IMR-90 (cell line): ENCODE measurements around the gene TWIST2. TPM values are rescaled to one million over a fixed set of nuclear protein-coding genes. Genes with fewer than 3 reads are reported as not detected.

Experiments used
- ATAC-seq: fragments of 200-7000 bp; cut with Tn5 transposase; 2 replicates; pipeline ENCODE4 v1.9.1; 2020; ENCODE audit warnings: low read depth, mild to moderate bottlenecking, moderate library complexity
- BruUV-seq: library from RNA; stranded (reverse); fragments of 400-500 nt; replicated peaks from 2 replicates; lab custom pipeline; 2021; lab: Mats Ljungman, UMichigan
- CTCF ChIA-PET: fragments of 300-600 bp; formaldehyde crosslinking; extraction: SDS; loops from one replicate; lab custom pipeline; 2021; ENCODE audit warnings: antibody characterized with exemption; lab: Yijun Ruan, JAX
- POLR2A ChIA-PET: fragments of 300-600 bp; sonication (Branson Sonifier 250); formaldehyde crosslinking; loops from one replicate; lab custom pipeline; 2022; ENCODE audit warnings: antibody characterized with exemption; ENCODE audit not compliant: unreplicated experiment; lab: Charles Lee
- DNase-seq: peaks from one replicate; pipeline ENCODE4 v3.0.0; 2013
- H2AFZ ChIP-seq: replicated peaks from 2 replicates; pipeline ENCODE3; 2013; ENCODE audit warnings: low read length, mild to moderate bottlenecking; ENCODE audit not compliant: poor library complexity
- H2AK5ac ChIP-seq: 2 replicates; pipeline ENCODE4 v1.6.1; 2013; ENCODE audit warnings: low read depth, low read length, inconsistent platforms
- H2AK9ac ChIP-seq: replicated peaks from 2 replicates; pipeline ENCODE3; 2013; ENCODE audit warnings: mild to moderate bottlenecking, low read depth, low read length, moderate library complexity; ENCODE audit not compliant: poor library complexity
- H2BK120ac ChIP-seq: 2 replicates; pipeline ENCODE4 v1.6.1; 2013; ENCODE audit warnings: low read depth, low read length, inconsistent platforms
- H2BK15ac ChIP-seq: 3 replicates; pipeline ENCODE4 v1.6.1; 2013; ENCODE audit warnings: low read depth, low read length, inconsistent platforms
- H2BK20ac ChIP-seq: 2 replicates; pipeline ENCODE4 v1.6.1; 2013; ENCODE audit warnings: low read depth, mild to moderate bottlenecking, inconsistent platforms, low read length, moderate library complexity
- H2BK5ac ChIP-seq: 2 replicates; pipeline ENCODE4 v1.6.1; 2013; ENCODE audit warnings: mild to moderate bottlenecking, low read depth, low read length, inconsistent platforms; ENCODE audit not compliant: poor library complexity, severe bottlenecking
- H3K14ac ChIP-seq: replicated peaks from 2 replicates; pipeline ENCODE4 v1.6.1; 2013; ENCODE audit warnings: low read depth, low read length, inconsistent platforms
- H3K18ac ChIP-seq: 2 replicates; pipeline ENCODE4 v1.6.1; 2013; ENCODE audit warnings: low read depth, low read length, control low read depth
- H3K23ac ChIP-seq: 2 replicates; pipeline ENCODE4 v1.6.1; 2013; ENCODE audit warnings: low read depth, low read length, inconsistent platforms
- H3K27ac ChIP-seq: 2 replicates; pipeline ENCODE4 v1.5.1; 2013; ENCODE audit warnings: mild to moderate bottlenecking, control low read depth, low read length; ENCODE audit not compliant: insufficient read depth
- H3K27me3 ChIP-seq: 2 replicates; pipeline ENCODE4 v1.6.1; 2013; ENCODE audit warnings: low read length; ENCODE audit not compliant: control insufficient read depth, insufficient read depth
- H3K36me3 ChIP-seq: 2 replicates; pipeline ENCODE4 v1.6.1; 2013; ENCODE audit warnings: low read length, mixed read lengths; ENCODE audit not compliant: control insufficient read depth, insufficient read depth
- H3K4ac ChIP-seq: 2 replicates; pipeline ENCODE4 v1.6.1; 2013; ENCODE audit warnings: low read depth, low read length, inconsistent platforms
- H3K4me1 ChIP-seq: 2 replicates; pipeline ENCODE4 v1.6.1; 2013; ENCODE audit warnings: low read length, mixed read lengths; ENCODE audit not compliant: control insufficient read depth, insufficient read depth
- H3K4me2 ChIP-seq: 2 replicates; pipeline ENCODE4 v1.6.1; 2013; ENCODE audit warnings: low read depth, mild to moderate bottlenecking, control low read depth, low read length, moderate library complexity
- H3K4me3 ChIP-seq: 2 replicates; pipeline ENCODE4 v1.5.1; 2013; ENCODE audit warnings: low read depth, mild to moderate bottlenecking, control low read depth, low read length, moderate library complexity; ENCODE audit not compliant: insufficient read depth
- H3K56ac ChIP-seq: 2 replicates; pipeline ENCODE4 v1.6.1; 2013; ENCODE audit warnings: low read length, inconsistent platforms; ENCODE audit not compliant: insufficient read depth; ENCODE audit errors: extremely low read depth
- H3K79me1 ChIP-seq, 2 experiments: 2 replicates each; pipeline ENCODE4 v1.6.1; 2013; ENCODE audit warnings: low read length in 2 of 2, inconsistent platforms in 1 of 2, low read depth in 1 of 2
- H3K9ac ChIP-seq: 2 replicates; pipeline ENCODE4 v1.6.1; 2013; ENCODE audit warnings: low read depth, low read length, control low read depth
- H3K9me1 ChIP-seq: 2 replicates; pipeline ENCODE4 v1.6.1; 2013; ENCODE audit warnings: low read length, inconsistent platforms; ENCODE audit not compliant: insufficient read depth
- H3K9me3 ChIP-seq: 2 replicates; pipeline ENCODE4 v1.6.1; 2013; ENCODE audit warnings: low read length; ENCODE audit not compliant: control insufficient read depth, insufficient read depth
- H4K20me1 ChIP-seq: 2 replicates; pipeline ENCODE4 v1.6.1; 2013; ENCODE audit warnings: low read length, inconsistent platforms; ENCODE audit not compliant: insufficient read depth
- H4K5ac ChIP-seq: 2 replicates; pipeline ENCODE4 v1.6.1; 2013; ENCODE audit warnings: mild to moderate bottlenecking, low read depth, low read length, control low read depth
- H4K8ac ChIP-seq, 2 experiments: 2 replicates each; pipeline ENCODE4 v1.6.1; 2013; ENCODE audit warnings: low read depth in 2 of 2, low read length in 2 of 2, control low read depth in 1 of 2, inconsistent platforms in 1 of 2
- H4K91ac ChIP-seq: 2 replicates; pipeline ENCODE4 v1.6.1; 2013; ENCODE audit warnings: low read depth, low read length, inconsistent platforms; ENCODE audit not compliant: insufficient read depth
- CEBPB ChIP-seq: IDR thresholded peaks from 2 replicates; pipeline ENCODE4 v1.6.1; 2012; ENCODE audit warnings: low read depth, low read length, improper control_type of control experiment
- POLR2A ChIP-seq: IDR thresholded peaks from 2 replicates; pipeline ENCODE4 v1.6.1; 2012; ENCODE audit warnings: mild to moderate bottlenecking, low read depth, low read length
- RAD21 ChIP-seq: IDR thresholded peaks from 2 replicates; pipeline ENCODE4 v1.6.1; 2012; ENCODE audit warnings: low read length, improper control_type of control experiment
- RFX5 ChIP-seq: IDR thresholded peaks from 2 replicates; pipeline ENCODE4 v1.8.0; 2012; ENCODE audit warnings: low read depth, mild to moderate bottlenecking, low read length, moderate library complexity
- SMC3 ChIP-seq: fragments of 150-350 bp; IDR thresholded peaks from 2 replicates; pipeline ENCODE4 v1.6.1; 2016; ENCODE audit warnings: low read depth, mild to moderate bottlenecking, antibody characterized with exemption, low read length, moderate library complexity
- WGBS, 2 experiments: methylation state at CpG; one replicate each; pipeline versions ENCODE4 v1.1.5 to v1.1.7; 2013; ENCODE audit warnings: missing lambda C conversion rate in 2 of 2; ENCODE audit not compliant: insufficient read length in 1 of 2; ENCODE audit errors: extremely low coverage in 2 of 2; 5-methylcytosine and 5-hydroxymethylcytosine counted together
- dilution Hi-C: fragments of 300-500 bp; cut with HindIII; formaldehyde crosslinking; loops from one replicate; pipeline ENCODE4 v1.14.3; 2018; ENCODE audit warnings: low sequenced_read_pairs; ENCODE audit not compliant: unreplicated experiment
- in situ Hi-C: fragments of 300-500 bp; cut with MboI; formaldehyde crosslinking; loops from 3 replicates; pipeline ENCODE4 v1.14.3; 2019; ENCODE audit warnings: low sequenced_read_pairs, inconsistent platforms, mixed read lengths
- intact Hi-C: fragments of 100-400 bp; cut with micrococcal nuclease; formaldehyde crosslinking; loops from 2 replicates; pipeline ENCODE4 v1.10.0; 2022
- polyA plus RNA-seq, 3 experiments: library from polyadenylated mRNA; depleted of rRNA; stranded (reverse); fragments of >200 nt; gene quantifications; 2 replicates each; pipeline ENCODE4 v1.2.3, GENCODE V29; 2012; ENCODE audit warnings: low replicate concordance in 1 of 3
- total RNA-seq: library from RNA; depleted of rRNA; stranded (reverse); fragments of >200 nt; gene quantifications from 2 replicates; pipeline ENCODE4 v1.2.3, GENCODE V29; 2012

The TWIST2 gene
- total and polyA plus RNA-seq, 2 of the 4 experiments (the other 2 are of a cell fraction) = 9.3 to 33.6 TPM

DNA sequence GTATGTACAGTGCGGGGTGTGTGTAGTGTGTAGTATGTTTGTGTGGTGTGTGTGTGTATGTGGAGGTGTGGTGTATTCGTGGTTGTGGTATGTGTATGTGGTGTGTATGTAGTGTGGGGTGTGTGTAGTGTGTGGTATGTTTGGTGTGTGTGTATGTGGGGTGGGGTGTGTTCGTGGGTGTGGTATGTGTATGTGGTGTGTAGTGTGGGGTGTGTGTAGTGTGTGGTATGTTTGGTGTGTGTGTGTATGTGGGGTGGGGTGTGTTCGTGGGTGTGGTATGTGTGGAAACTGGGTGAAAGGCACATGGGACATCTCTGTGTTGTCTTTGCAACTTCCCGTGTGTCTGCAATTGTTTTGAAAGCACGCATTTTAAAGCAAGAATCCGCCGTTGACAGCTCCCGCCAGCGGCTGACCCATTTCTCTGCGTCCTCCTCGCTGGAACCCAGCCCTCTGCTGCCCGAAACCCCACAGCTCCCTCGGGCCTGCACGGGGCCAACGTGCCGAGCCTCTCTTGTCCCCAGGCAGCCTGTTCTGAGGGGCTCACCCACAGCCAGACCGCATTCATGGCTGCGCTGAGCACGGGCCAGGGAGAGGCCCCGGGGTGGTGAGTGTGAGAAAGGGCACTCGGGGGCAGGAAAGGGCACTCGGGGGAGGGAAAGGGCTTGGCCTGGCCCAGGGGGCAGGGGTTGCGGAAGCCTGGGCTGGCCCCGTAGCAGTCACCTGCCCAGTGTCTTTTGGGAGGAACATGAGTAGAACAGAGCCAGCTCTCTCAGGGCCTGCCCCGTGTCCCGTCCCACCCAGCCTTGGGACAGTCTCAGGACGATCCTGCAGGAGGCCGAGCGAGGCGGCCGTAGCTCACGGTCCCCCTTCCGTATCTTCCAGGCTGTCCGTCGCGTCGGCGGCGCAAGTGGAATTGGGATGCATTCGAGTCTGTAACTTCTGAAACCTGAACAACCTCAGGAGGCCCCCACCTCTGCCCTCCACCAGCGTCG lies 61.4 kb downstream of the TWIST2 start:
- ATAC-seq (peak; percentile 36), DNase-seq (peak; percentile 34)
- Histone ChIP-seq H3K4me2 (no peak overlapping the region), H3K9me3 (no peaks in the 10 kb centered on the region), H2AFZ (peak overlapping the region; percentile 80), H2AK9ac (peak overlapping the region; percentile 93), H2BK20ac (no peak overlapping the region; the same call in 1 of the 2 replicates), H3K9me1 (peaks cover 47% of the 10 kb centered on the region), H2AK5ac (peak overlapping the region; percentile 67), H3K4ac (peak overlapping the region; percentile 64), H3K79me1 (peaks cover 22 to 47% of the 10 kb centered on the region in 2 experiments), H3K56ac (no peak overlapping the region), H2BK120ac (no peak overlapping the region; the same call in 1 of the 2 replicates), H2BK15ac (0 out of 3 replicates have a peak overlapping the region, but pooled peaks have one; percentile 13), H3K36me3 (peaks cover 30% of the 10 kb centered on the region), H4K8ac (peak overlapping the region in 1 of 2 experiments; percentile 83; a peak in 2 of 4 replicates), H3K23ac (peak overlapping the region; percentile 67; the same call in 1 of the 2 replicates), H4K91ac (no peak overlapping the region), H3K4me1 (peaks cover 7% of the 10 kb centered on the region), H4K5ac (no peak overlapping the region), H2BK5ac (peak overlapping the region; percentile 93), H3K27me3 (no peaks in the 10 kb centered on the region), H4K20me1 (peaks cover 17% of the 10 kb centered on the region; the same call in 1 of the 2 replicates), H3K9ac (no peak overlapping the region), H3K27ac (no peak overlapping the region), H3K18ac (no peak overlapping the region), H3K4me3 (no peak overlapping the region), H3K14ac (peak overlapping the region; percentile 96)
- no TSS peak for BruUV-seq
- WGBS, 2 experiments = 51 to 100% methylated on average over 1 to 21 of the region's 43 CpGs
- dilution Hi-C loops = no loop called here
- POLR2A ChIA-PET = no interaction called here
- no peak for TF ChIP-seq SMC3
- no peak for TF ChIP-seq CEBPB
- no peak for TF ChIP-seq POLR2A
- TF ChIP-seq RAD21 = no peak
- TF ChIP-seq RFX5 = no peak
- in situ Hi-C loops = no loop called here
- CTCF ChIA-PET = interaction anchor here (0.7 kb wide), 1 partner anchor 12 kb away, joined by 4 read pairs; no protein-coding TSS in a partner anchor
- intact Hi-C loops = no loop called here
